ENCODE results near the gene TPM4.
"Not testable (repeated sequence)": the region's sequence is repeated elsewhere in the genome, so short reads cannot be mapped to it uniquely, and the experiment has no call there.

The TPM4 gene

DNA sequence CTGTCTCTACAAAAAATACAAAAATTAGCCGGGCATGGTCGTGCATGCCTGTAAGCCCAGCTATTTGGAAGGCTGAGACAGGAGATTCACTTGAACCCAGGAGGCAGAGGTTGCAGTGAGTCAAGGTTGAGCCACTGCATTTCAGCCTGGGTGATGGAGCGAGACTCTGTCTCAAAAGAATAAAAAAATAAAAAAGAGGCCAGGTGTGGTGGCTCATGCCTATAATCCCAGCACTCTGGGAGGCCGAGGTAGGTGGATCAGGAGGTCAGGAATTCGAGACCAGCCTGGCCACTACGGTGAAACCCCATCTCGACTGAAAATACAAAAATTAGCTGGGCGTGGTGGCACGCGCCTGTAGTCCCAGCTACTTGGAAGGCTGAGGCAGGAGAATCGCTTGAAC lies 11.1 kb downstream of the TPM4 start:
- not testable (repeated sequence) for H3K27me3 Mint-ChIP-seq; DNase-seq; H3K9me3 Mint-ChIP-seq; ATAC-seq (replicated peaks)
- H3K4me3 Mint-ChIP-seq: peak overlapping the region in 1 of 2 donors; percentile 17
- H3K4me1 Mint-ChIP-seq (ENCODE audit: low read depth in 2 of 2): peaks cover 18 to 23% of the 10 kb centered on the region in 2 donors
- H3K36me3 Mint-ChIP-seq (ENCODE audit: insufficient read depth): peaks cover 100% of the 10 kb centered on the region
- peak overlapping the region; percentile 25 to 59 for H3K27ac Mint-ChIP-seq

DNA sequence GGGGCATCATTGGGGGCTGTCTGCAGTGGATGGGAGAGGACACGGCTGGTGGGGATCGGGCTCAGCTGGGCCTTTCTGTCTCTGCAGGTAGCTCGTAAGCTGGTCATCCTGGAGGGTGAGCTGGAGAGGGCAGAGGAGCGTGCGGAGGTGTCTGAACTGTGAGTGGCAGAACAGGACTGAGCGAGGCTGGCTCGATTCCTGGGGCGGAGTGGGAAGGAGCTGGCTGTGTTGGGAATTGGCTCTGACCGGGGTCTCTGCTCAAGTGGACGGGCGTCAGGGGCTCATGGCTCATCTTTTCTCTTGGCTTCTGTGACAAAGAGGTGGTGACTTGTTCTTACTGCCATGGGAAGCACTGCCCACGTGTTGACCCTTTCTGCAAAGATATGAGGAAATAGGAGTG lies 11.6 kb downstream of the TPM4 start:
- no peaks in the 10 kb centered on the region for H3K9me3 Mint-ChIP-seq
- H3K4me1 Mint-ChIP-seq (ENCODE audit: low read depth in 2 of 2): peaks cover 18 to 23% of the 10 kb centered on the region in 2 donors
- no peak for DNase-seq
- H3K36me3 Mint-ChIP-seq (ENCODE audit: insufficient read depth): peaks cover 100% of the 10 kb centered on the region
- no peak for ATAC-seq (replicated peaks)
- peak overlapping the region; percentile 25 to 59 for H3K27ac Mint-ChIP-seq
- H3K4me3 Mint-ChIP-seq: no peak overlapping the region
- no peaks in the 10 kb centered on the region for H3K27me3 Mint-ChIP-seq

DNA sequence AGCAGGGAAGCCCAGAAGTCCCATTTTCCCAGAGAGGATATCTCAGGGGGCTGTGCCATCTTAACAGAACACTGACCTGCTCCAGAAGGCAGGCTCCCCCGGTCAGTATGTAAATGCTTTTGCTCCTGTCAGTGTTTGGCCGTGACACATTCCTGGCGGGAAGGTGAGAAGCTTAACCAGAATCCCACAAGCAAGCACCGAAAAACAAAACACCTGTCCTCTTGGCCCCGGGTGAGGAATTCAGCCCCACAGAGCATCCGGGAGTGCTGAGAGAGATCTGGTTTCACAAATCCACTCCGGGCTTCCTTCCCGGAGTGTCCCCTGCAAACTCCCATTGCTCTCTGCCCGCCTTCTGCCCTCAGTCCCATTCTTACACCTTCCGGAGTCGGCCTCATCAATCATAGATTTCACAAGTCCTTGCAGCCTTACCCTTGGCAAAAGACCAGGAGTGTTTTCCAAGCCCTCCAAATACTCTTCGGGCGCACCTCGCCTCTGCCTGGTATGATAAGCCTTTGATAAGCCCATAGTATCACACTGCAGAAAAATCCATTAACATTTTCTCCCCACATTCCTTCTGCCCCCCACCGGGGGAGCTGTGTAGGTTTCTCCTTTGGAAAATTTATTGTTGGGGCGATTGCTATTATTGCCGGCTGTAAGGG lies 12.2 kb downstream of the TPM4 start:
- Mint-ChIP-seq H3K36me3 (ENCODE audit: insufficient read depth) (peaks cover 100% of the 10 kb centered on the region), H3K27ac (peak overlapping the region in 1 of 2 donors; percentile 59), H3K9me3 (no peaks in the 10 kb centered on the region), H3K27me3 (no peaks in the 10 kb centered on the region), H3K4me1 (ENCODE audit: low read depth in 2 of 2) (peaks cover 18 to 25% of the 10 kb centered on the region in 2 donors), H3K4me3 (no peak overlapping the region)
- ATAC-seq (replicated peaks) (no peak), DNase-seq (no peak)

DNA sequence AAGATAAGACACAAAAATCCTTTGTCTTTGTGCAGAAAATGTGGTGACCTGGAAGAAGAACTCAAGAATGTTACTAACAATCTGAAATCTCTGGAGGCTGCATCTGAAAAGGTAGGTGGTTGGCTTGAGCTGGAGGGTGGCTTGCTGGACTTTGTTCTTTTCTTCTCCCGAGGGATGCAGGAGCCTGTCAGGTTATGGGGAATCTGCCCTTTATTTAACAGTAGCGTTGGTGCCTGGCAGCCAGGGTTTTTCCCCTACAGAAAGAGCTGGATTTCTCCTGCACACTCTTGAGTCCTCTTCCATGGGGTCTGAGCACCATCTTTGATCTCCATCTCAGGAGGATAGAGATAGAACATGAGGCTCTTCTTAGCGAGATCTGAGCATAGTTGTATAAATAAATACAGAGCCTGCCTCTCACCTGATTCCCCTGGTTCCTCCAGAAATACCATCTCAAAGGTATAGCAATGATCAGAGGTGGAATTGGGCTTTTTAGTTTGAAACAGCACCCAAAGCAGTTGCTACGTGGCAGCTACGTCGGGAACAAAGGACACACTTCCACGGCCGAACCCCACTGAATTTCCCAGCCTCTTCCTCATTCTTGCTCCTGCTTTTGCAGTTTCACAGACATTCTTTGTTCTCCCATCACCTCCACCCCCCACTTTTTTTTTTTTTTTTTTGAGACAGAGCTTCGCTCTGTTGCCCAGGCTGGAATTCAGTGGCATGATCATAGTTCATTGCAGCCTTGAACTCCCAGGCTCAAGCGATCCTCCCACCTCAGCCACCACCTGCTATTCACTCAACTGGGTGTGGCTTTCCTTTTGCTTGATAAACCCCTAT lies 12.9 kb downstream of the TPM4 start:
- H3K36me3 Mint-ChIP-seq (ENCODE audit: insufficient read depth): peaks cover 100% of the 10 kb centered on the region
- no peaks in the 10 kb centered on the region for H3K27me3 Mint-ChIP-seq
- peak overlapping the region; percentile 59 to 64 for H3K27ac Mint-ChIP-seq
- no peak overlapping the region for H3K4me3 Mint-ChIP-seq
- DNase-seq (no peak), ATAC-seq (replicated peaks) (no peak)
- H3K9me3 Mint-ChIP-seq: no peaks in the 10 kb centered on the region
- H3K4me1 Mint-ChIP-seq (ENCODE audit: low read depth in 2 of 2): peaks cover 18 to 23% of the 10 kb centered on the region in 2 donors

DNA sequence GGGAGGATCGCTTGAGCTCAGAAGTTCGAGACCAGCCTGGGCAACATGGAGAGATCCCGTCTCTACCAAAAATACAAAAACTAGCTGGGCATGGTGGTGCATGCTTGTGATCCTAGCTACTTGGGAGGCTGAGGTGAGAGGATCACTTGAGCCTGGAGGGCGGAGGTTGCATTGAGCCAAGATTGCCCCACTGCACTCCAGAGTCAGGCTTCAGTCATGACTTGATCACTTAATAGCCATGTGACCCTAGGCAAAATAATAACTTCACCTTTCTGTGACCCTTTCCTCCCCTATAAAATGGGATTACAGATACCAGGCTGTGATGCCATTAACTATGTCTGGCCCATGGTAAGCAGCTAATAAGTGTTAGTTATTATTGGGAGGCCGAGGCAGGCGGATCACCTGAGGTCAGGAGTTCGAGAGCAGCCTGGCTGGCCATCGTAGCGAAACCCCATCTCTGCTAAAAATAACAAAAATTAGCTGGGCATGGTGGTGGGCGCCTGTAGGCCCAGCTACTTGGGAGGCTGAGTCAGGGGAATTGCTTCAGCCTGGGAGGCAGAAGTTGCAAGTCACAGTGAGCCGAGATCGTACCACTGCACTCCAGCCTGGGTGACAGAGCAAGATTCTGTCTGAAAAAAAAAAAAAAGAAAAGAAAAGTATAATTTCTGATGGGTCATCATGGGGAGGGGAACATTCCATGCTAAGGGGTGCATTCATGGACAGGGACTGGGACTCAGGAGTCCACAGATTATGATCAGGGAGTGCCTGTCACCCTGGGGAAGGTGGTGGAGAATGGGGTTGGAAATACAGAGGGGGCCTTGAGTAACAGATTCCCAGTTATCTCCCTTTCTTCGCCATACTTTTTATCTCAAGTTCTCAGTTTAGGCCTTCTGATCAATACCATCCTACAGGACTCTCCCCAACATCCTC lies 15.5 kb downstream of the TPM4 start:
- Mint-ChIP-seq H3K4me1 (ENCODE audit: low read depth in 2 of 2) (peaks cover 4 to 9% of the 10 kb centered on the region in 2 donors), H3K27me3 (no peaks in the 10 kb centered on the region), H3K9me3 (no peaks in the 10 kb centered on the region), H3K27ac (peak overlapping the region; percentile 29 to 76), H3K36me3 (ENCODE audit: insufficient read depth) (peaks cover 100% of the 10 kb centered on the region), H3K4me3 (no peak overlapping the region)
- ATAC-seq (replicated peaks) (no peak), DNase-seq (no peak)

DNA sequence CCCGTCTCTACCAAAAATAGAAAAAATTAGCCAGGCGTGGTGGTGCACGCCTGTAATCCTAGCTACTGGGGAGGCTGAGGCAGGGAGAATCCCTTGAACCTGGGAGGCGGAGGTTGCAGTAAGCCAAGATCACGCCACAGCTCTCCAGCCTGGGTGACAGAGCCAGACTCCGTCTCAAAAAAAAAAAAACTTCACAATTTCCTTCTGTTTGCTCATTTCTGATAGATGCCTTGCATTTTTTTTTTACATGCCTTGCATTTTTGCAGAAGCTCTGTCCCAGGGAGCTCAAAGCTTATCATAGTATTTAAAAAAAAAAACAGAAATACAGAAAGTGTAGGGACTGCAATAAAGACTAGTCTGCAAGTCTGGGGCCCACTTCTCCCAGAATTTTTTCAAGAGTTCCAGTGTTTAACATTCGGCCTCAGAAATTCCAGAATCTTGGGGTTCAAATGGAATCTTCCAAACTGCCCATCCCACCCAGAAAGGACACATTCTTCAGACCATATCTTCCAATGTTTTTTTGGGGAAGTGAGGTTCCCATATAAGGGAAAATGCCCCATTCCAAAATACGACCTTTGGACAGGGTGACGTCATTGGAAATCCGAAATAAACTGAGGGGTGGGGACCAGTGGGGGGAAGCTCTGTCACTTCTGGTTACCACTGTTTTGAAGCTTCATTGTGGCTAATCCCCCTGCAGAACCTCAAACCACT lies 18.2 kb downstream of the TPM4 start:
- Mint-ChIP-seq H3K27me3 (no peaks in the 10 kb centered on the region), H3K4me1 (ENCODE audit: low read depth in 2 of 2) (peaks cover 6 to 13% of the 10 kb centered on the region in 2 donors), H3K36me3 (ENCODE audit: insufficient read depth) (peaks cover 100% of the 10 kb centered on the region), H3K4me3 (no peak overlapping the region), H3K9me3 (no peaks in the 10 kb centered on the region), H3K27ac (peak overlapping the region; percentile 33 to 74)
- ATAC-seq (replicated peaks) (no peak), DNase-seq (no peak)

DNA sequence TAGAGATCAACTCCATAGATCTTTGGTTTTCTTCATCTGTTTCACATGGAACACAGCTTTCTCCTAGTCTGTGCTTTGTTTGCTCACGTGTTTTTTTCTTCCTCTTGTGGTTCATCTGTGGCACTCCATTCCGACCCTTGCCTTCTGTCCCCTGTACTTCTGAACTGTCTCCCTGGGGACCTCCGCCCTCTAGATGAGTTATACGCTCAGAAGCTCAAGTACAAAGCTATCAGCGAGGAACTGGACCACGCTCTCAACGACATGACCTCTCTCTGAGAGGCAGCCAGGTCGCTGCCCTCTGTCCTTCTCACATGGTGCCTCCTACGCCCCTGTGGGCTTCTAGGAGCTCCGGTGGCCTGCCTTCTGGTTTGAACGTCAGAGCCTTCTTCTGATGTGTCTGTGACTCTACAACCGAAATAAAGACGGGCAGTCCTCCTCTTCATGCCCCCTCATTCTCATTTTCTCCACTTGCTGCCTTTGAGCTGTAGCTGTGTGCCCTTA lies 18.8 kb downstream of the TPM4 start:
- Mint-ChIP-seq H3K4me3 (no peak overlapping the region), H3K9me3 (no peaks in the 10 kb centered on the region), H3K27me3 (no peaks in the 10 kb centered on the region), H3K4me1 (ENCODE audit: low read depth in 2 of 2) (peaks cover 7 to 12% of the 10 kb centered on the region in 2 donors), H3K27ac (peak overlapping the region; percentile 33 to 74), H3K36me3 (ENCODE audit: insufficient read depth) (peaks cover 100% of the 10 kb centered on the region)
- DNase-seq: no peak
- no peak for ATAC-seq (replicated peaks)

DNA sequence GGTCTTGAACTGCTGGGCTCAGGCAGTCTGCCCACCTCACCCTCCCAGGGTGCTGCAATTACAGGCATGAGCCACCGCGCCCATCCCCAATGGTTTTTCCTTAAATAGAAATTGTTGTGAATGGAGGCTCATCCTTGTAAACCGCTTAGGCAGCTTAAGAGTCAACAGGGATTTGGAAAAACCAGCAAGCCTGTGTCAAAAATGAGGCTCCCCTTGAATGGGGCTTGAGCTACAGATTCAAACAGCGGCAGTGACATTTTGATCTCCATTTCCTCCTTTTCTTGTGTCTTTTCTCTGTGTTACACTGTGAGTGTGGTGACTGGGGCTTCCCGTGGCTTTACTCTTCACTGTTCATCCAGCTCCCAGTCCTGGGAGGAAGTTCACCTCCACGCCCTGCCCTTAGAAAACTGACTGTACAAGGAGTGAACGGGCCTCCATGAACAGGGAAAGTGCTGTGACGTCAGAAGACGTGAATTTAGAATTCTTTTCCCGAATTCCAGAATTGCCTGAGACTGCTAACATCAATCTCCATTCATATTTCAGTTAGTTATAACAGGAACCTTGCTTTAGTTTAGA lies 20.1 kb downstream of the TPM4 start:
- no peak for ATAC-seq (replicated peaks)
- no peak overlapping the region for H3K4me3 Mint-ChIP-seq
- H3K27me3 Mint-ChIP-seq: no peaks in the 10 kb centered on the region
- peaks cover 100% of the 10 kb centered on the region for H3K36me3 Mint-ChIP-seq (ENCODE audit: insufficient read depth)
- H3K27ac Mint-ChIP-seq: peak overlapping the region in 1 of 2 donors; percentile 15
- DNase-seq: no peak
- peaks cover 10 to 12% of the 10 kb centered on the region in 2 donors for H3K4me1 Mint-ChIP-seq (ENCODE audit: low read depth in 2 of 2)
- H3K9me3 Mint-ChIP-seq: no peaks in the 10 kb centered on the region

DNA sequence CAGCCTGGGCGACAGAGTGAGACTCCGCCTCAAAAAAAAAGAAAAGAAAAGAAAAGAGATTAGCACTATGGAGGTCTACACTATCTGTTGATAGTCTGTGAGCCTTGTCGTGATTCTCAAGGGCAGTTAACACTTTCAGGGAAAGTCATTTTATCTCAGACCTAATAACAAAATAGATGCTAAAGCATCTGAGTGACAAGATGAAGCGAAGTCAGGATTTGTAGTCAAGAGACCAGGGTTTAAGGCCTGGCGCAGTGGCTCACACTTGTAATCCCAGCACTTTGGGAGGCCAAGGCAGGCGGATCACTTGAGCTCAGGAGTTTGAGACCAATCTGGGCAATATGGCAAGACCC lies 22.1 kb downstream of the TPM4 start:
- no peaks in the 10 kb centered on the region for H3K9me3 Mint-ChIP-seq
- H3K36me3 Mint-ChIP-seq (ENCODE audit: insufficient read depth): peaks cover 100% of the 10 kb centered on the region
- H3K27ac Mint-ChIP-seq: peak overlapping the region; percentile 56 to 80
- DNase-seq (no peak), ATAC-seq (replicated peaks) (no peak)
- H3K4me1 Mint-ChIP-seq (ENCODE audit: low read depth in 2 of 2): peaks cover 10 to 11% of the 10 kb centered on the region in 2 donors
- H3K27me3 Mint-ChIP-seq: no peaks in the 10 kb centered on the region
- H3K4me3 Mint-ChIP-seq: no peak overlapping the region

DNA sequence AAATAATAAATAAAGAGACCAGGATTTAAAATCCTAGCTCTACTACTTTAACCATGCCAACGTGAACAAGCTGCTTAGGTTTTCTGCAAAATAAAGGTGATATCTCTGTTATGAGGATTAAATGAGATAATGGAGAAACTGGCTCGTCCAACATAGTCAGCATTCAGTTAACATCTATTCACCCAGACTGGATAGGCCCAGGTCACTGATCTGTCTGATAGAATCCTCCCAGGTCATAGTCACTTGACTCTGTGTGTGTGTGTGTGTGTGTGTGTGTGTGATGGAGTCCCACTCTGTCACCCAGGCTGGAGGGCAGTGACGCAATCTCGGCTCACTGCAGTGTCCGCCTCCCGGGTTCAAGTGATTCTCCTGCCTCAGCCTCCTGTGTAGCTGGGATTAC lies 22.5 kb downstream of the TPM4 start:
- H3K36me3 Mint-ChIP-seq (ENCODE audit: insufficient read depth): peaks cover 100% of the 10 kb centered on the region
- H3K4me3 Mint-ChIP-seq: no peak overlapping the region
- ATAC-seq (replicated peaks): no peak

DNA sequence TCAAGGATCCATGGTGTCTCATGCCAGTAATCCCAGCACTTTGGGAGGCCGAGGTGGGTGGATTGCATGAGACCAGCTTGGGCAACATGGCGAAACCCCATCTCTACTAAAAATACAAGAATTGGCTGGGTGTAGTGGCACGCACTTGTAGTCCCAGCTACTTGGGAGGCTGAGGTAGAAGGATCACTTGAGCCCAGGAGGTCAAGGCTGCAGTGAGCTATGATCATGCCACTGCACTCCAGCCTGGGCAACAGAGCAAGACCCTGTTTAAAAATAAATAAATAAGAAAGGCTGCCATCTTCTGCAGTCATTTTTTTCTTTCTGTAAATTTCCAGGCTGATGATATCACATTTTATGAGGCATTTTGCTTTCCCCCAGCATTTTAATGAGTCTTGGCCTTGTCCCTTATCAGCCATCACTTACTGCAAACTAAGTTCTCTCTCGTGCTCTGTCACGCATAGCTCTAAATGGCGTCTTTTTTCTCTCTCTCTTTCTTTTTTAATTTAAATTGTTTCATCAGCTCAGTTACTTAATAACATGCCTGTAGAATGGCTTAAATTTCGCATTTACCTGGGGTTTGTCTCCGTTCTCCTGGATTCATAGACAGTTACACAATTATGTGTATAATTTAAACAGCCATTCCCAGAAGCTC lies 23.1 kb downstream of the TPM4 start:
- Mint-ChIP-seq H3K27ac (peak overlapping the region; percentile 46 to 52), H3K36me3 (ENCODE audit: insufficient read depth) (peaks cover 100% of the 10 kb centered on the region), H3K4me1 (ENCODE audit: low read depth in 2 of 2) (peaks cover 10 to 11% of the 10 kb centered on the region in 2 donors)
- not testable (repeated sequence) for H3K9me3 Mint-ChIP-seq; H3K27me3 Mint-ChIP-seq; ATAC-seq (replicated peaks); H3K4me3 Mint-ChIP-seq; DNase-seq

More for the DNA sequence above, 22.5 kb downstream of the TPM4 start:
- DNase-seq: no peak
- Mint-ChIP-seq H3K9me3 (no peaks in the 10 kb centered on the region), H3K27me3 (no peaks in the 10 kb centered on the region), H3K27ac (peak overlapping the region in 1 of 2 donors; percentile 80), H3K4me1 (ENCODE audit: low read depth in 2 of 2) (peaks cover 10 to 11% of the 10 kb centered on the region in 2 donors)

DNA sequence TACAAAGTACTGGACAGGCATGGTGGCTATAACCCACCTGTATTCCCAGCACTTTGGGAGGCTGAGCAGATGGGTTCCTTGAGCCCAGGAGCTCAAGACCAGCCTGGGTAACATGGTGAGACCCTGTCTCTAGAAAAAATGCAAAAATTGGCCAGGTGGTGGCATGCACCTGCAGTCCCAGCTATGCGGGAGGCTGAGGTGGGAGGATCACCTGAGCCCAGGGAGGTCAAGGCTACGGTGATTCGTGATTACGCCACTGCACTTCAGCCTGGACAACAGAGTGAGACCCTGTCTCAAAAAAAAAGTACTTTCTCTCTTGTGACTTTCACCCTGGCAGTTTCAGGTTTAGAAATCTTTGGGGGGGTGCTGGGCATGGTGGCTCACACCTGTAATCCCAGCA lies 24.2 kb downstream of the TPM4 start:
- no peaks in the 10 kb centered on the region for H3K9me3 Mint-ChIP-seq
- ATAC-seq (replicated peaks): no peak
- no peaks in the 10 kb centered on the region for H3K27me3 Mint-ChIP-seq
- no peak for DNase-seq
- H3K4me1 Mint-ChIP-seq (ENCODE audit: low read depth in 2 of 2): peaks cover 6 to 10% of the 10 kb centered on the region in 2 donors
- no peak overlapping the region for H3K27ac Mint-ChIP-seq
- H3K4me3 Mint-ChIP-seq: no peak overlapping the region
- H3K36me3 Mint-ChIP-seq (ENCODE audit: insufficient read depth): peaks cover 90% of the 10 kb centered on the region
